PC-3 (cell line): ENCODE measurements around the gene SLC44A1. TPM values are rescaled to one million over a fixed set of nuclear protein-coding genes. Genes with fewer than 3 reads are reported as not detected.

ENCODE experiments used
- ATAC-seq: fragments of 200-7000 bp; cut with Tn5 transposase; 2 replicates; pipeline ENCODE4 v1.9.1; 2020; ENCODE audit warnings: mild to moderate bottlenecking, moderate library complexity
- BruUV-seq: library from RNA; stranded (reverse); fragments of 400-500 nt; replicated peaks from 2 replicates; lab custom pipeline; 2021; lab: Mats Ljungman, UMichigan
- CTCF ChIA-PET: fragments of 300-600 bp; sonication (Branson Sonifier 250); formaldehyde crosslinking; loops from one replicate; lab custom pipeline; 2022; ENCODE audit warnings: antibody characterized with exemption; lab: Charles Lee
- POLR2A ChIA-PET: fragments of 300-600 bp; sonication (Branson Sonifier 250); formaldehyde crosslinking; loops from one replicate; lab custom pipeline; 2022; ENCODE audit warnings: antibody characterized with exemption; ENCODE audit not compliant: unreplicated experiment; lab: Charles Lee
- DNase-seq: peaks from one replicate; pipeline ENCODE4 v3.0.0-alpha.2; 2015
- H2AFZ ChIP-seq: fragments of 300-600 bp; sonication (generic); 2 replicates; pipeline ENCODE4 v1.6.0; 2016; ENCODE audit warnings: antibody characterized with exemption, low read length
- H3F3A ChIP-seq: fragments of 300-600 bp; sonication (generic); one replicate; pipeline ENCODE4 v1.6.0; 2017; ENCODE audit warnings: antibody characterized with exemption, low read length, control low read depth, mild to moderate bottlenecking; ENCODE audit not compliant: unreplicated experiment
- H3K27ac ChIP-seq: fragments of 300-600 bp; sonication (generic); 2 replicates; pipeline ENCODE4 v1.5.1; 2016; ENCODE audit warnings: mild to moderate bottlenecking, low read length
- H3K27me3 ChIP-seq: fragments of 300-600 bp; sonication (generic); 2 replicates; pipeline ENCODE4 v1.6.1; 2016; ENCODE audit warnings: low read length, mixed read lengths
- H3K36me3 ChIP-seq: fragments of 300-600 bp; sonication (generic); 2 replicates; pipeline ENCODE4 v1.6.1; 2016; ENCODE audit warnings: low read depth, mixed run types, low read length, mixed read lengths
- H3K4me1 ChIP-seq: fragments of 300-600 bp; sonication (generic); 2 replicates; pipeline ENCODE4 v1.5.1; 2016; ENCODE audit warnings: low read length; ENCODE audit not compliant: insufficient read depth
- H3K4me2 ChIP-seq: fragments of 300-600 bp; sonication (generic); 2 replicates; pipeline ENCODE4 v1.6.0; 2016; ENCODE audit warnings: low read length
- H3K4me3 ChIP-seq: fragments of 300-600 bp; sonication (generic); 2 replicates; pipeline ENCODE4 v1.5.1; 2016; ENCODE audit warnings: mild to moderate bottlenecking, low read length, mixed read lengths
- H3K79me2 ChIP-seq: fragments of 300-600 bp; sonication (generic); 2 replicates; pipeline ENCODE4 v1.6.1; 2017; ENCODE audit warnings: low read length, mixed read lengths
- H3K9ac ChIP-seq: fragments of 300-600 bp; sonication (generic); 2 replicates; pipeline ENCODE4 v1.6.0; 2016; ENCODE audit warnings: mild to moderate bottlenecking, low read length
- H3K9me2 ChIP-seq: fragments of 300-600 bp; sonication (generic); replicated peaks from 2 replicates; pipeline ENCODE4 v1.6.1; 2016; ENCODE audit warnings: mixed run types, low read length, mixed read lengths
- H3K9me3 ChIP-seq: fragments of 300-600 bp; sonication (generic); 2 replicates; pipeline ENCODE4 v1.6.1; 2016; ENCODE audit warnings: low read length, mixed read lengths
- H4K20me1 ChIP-seq: fragments of 300-600 bp; sonication (generic); 2 replicates; pipeline ENCODE4 v1.6.1; 2016; ENCODE audit warnings: low read length, mixed read lengths
- EZH2 ChIP-seq: fragments of 300-600 bp; sonication (generic); IDR thresholded peaks from one replicate; pipeline ENCODE4 v1.6.1; 2017; ENCODE audit warnings: antibody characterized with exemption, mild to moderate bottlenecking, low read length; ENCODE audit not compliant: unreplicated experiment
- EZH2phosphoT487 ChIP-seq: fragments of 300-600 bp; sonication (generic); IDR thresholded peaks from 2 replicates; pipeline ENCODE4 v1.6.1; 2018; ENCODE audit warnings: mild to moderate bottlenecking, antibody characterized with exemption, low read length, borderline replicate concordance
- intact Hi-C: fragments of 100-400 bp; cut with micrococcal nuclease; formaldehyde crosslinking; loops from 2 replicates; pipeline ENCODE4 v1.9.0; 2023
- total RNA-seq: library from RNA; depleted of rRNA; stranded (reverse); fragments of >200 nt; gene quantifications from 2 replicates; pipeline ENCODE4 v1.2.3, GENCODE V29; 2014
- TF ChIP-seq, protein P1 (sequence below): fragments of 300-600 bp; sonication (generic); conservative IDR thresholded peaks from 2 replicates; pipeline ENCODE4 v1.5.1; 2017; ENCODE audit warnings: antibody characterized with exemption, low read depth, mild to moderate bottlenecking, low read length

Gene SLC44A1
- total RNA-seq, 1 experiment from 2014 or later: 16.1 TPM

DNA sequence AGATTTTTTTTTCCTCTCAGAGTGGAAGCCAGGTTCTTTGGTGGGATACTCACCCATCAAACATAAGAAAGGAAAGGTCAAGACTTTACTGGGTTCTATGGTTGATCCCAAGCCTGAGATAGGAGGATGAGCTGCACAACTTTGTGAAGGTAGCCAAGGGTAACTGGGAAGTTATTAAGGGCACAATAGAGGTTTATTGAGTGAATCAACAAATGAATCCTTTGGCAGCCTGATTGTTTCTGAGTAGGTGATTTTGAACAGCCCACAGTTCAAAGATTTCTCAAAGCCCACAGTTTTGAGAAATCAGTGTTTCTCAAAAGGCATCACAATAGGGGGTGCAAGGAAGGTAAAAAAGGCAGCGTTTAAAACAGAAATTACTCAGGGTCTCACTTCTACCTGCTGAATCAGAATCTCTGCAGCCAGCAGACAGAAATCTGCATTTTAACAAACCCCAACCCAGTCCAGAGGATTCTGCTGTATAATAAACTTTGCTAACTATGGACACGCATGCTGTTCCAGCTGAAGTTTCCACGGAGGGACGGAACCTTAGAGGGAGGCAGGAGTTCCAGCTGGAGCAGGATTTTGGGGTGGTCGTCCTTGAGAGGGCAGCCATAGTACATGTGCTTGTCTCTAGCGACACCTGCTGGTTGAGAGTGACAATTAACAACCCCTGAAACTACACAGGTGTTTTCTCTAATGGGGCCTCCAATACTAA lies 170.7 kb downstream of the SLC44A1 start:
- H3K9me3 ChIP-seq: no peaks in the 10 kb centered on the region
- H2AFZ ChIP-seq: peak overlapping the region; percentile 56; the same call in 1 of the 2 replicates
- no peaks in the 10 kb centered on the region for H4K20me1 ChIP-seq
- DNase-seq: peak; percentile 56
- H3K9me2 ChIP-seq: no peaks in the 10 kb centered on the region
- peak; percentile 78 for ATAC-seq
- no peak overlapping the region for H3K27ac ChIP-seq
- POLR2A ChIA-PET: no interaction called here
- no peak overlapping the region for H3K9ac ChIP-seq
- no peaks in the 10 kb centered on the region for H3K27me3 ChIP-seq
- TF ChIP-seq, protein P1, sequence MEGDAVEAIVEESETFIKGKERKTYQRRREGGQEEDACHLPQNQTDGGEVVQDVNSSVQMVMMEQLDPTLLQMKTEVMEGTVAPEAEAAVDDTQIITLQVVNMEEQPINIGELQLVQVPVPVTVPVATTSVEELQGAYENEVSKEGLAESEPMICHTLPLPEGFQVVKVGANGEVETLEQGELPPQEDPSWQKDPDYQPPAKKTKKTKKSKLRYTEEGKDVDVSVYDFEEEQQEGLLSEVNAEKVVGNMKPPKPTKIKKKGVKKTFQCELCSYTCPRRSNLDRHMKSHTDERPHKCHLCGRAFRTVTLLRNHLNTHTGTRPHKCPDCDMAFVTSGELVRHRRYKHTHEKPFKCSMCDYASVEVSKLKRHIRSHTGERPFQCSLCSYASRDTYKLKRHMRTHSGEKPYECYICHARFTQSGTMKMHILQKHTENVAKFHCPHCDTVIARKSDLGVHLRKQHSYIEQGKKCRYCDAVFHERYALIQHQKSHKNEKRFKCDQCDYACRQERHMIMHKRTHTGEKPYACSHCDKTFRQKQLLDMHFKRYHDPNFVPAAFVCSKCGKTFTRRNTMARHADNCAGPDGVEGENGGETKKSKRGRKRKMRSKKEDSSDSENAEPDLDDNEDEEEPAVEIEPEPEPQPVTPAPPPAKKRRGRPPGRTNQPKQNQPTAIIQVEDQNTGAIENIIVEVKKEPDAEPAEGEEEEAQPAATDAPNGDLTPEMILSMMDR: peak; percentile 94
- TF ChIP-seq EZH2phosphoT487: no peak
- intact Hi-C loops: loop anchor here (1.0 to 5.0 kb wide), 4 partner anchors 256 to 634 kb away; partner anchors contain the start of gene ABCA1
- H3K36me3 ChIP-seq: no peaks in the 10 kb centered on the region
- H3K4me3 ChIP-seq: no peak overlapping the region
- H3K4me2 ChIP-seq: peak overlapping the region; percentile 73
- no peaks in the 10 kb centered on the region for H3F3A ChIP-seq
- H3K79me2 ChIP-seq: no peaks in the 10 kb centered on the region
- no TSS peak for BruUV-seq
- CTCF ChIA-PET: no interaction called here
- H3K4me1 ChIP-seq: peaks cover 8% of the 10 kb centered on the region; the same call in 1 of the 2 replicates

DNA sequence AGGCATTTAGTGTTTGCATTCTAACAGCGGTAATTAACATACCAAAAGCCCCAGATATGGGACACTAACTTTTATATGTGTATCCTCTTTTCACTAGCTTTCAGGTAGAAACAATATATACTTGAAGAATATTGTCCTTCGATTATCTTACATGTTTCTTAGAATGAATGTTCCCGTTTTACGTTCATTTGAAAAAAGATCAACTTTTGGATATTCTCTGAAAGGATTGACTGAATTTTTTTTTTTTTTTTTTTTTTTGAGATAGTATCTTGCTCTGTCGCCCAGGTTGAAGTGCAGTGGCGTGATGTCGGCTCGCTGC lies 171.2 kb downstream of the SLC44A1 start:
- Histone ChIP-seq H3K79me2 (no peaks in the 10 kb centered on the region), H3K4me1 (peaks cover 8% of the 10 kb centered on the region; the same call in 1 of the 2 replicates), H2AFZ (no peak overlapping the region), H3K4me2 (no peak overlapping the region), H3K9me2 (no peaks in the 10 kb centered on the region), H3K27me3 (no peaks in the 10 kb centered on the region), H3K9me3 (no peaks in the 10 kb centered on the region), H3K9ac (no peak overlapping the region), H3K36me3 (no peaks in the 10 kb centered on the region), H3K27ac (no peak overlapping the region), H4K20me1 (no peaks in the 10 kb centered on the region), H3K4me3 (no peak overlapping the region), H3F3A (no peaks in the 10 kb centered on the region)
- POLR2A ChIA-PET: no interaction called here
- DNase-seq (no peak), ATAC-seq (no peak)
- intact Hi-C loops: loop anchor here (1.0 to 2.0 kb wide), 3 partner anchors 256 to 635 kb away; no protein-coding TSS in a partner anchor
- TF ChIP-seq, protein P1: no peak
- TF ChIP-seq EZH2: no peak
- no peak for TF ChIP-seq EZH2phosphoT487
- CTCF ChIA-PET: no interaction called here
- BruUV-seq: no TSS peak

DNA sequence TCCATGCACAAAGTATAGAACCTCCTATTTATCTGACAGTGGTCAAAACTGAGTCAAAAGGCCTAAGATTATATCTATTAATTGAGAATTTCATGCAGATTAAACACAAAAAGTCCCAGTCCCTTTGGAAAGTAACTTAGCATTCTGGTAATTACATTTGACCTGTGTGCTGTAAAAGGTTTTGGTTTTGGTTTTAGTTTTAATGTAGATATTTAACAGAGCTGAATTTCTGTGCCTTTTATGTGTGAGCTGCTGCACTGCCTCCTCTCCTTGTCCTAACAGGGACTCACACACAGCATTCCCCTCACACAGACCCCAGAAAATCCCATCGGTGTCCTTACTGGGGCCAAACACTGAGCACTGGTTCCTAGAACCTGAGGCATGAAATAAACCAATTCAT lies 172.4 kb downstream of the SLC44A1 start:
- H3K4me3 ChIP-seq: no peak overlapping the region
- H3K9me2 ChIP-seq: no peaks in the 10 kb centered on the region
- no peaks in the 10 kb centered on the region for H4K20me1 ChIP-seq
- ATAC-seq: no peak
- H2AFZ ChIP-seq: no peak overlapping the region
- H3K27ac ChIP-seq: no peak overlapping the region
- H3K9me3 ChIP-seq: no peaks in the 10 kb centered on the region
- H3K36me3 ChIP-seq: no peaks in the 10 kb centered on the region
- POLR2A ChIA-PET: no interaction called here
- DNase-seq: no peak
- H3K4me2 ChIP-seq: no peak overlapping the region
- CTCF ChIA-PET: no interaction called here
- H3K4me1 ChIP-seq: peaks cover 8% of the 10 kb centered on the region; the same call in 1 of the 2 replicates
- no peaks in the 10 kb centered on the region for H3F3A ChIP-seq
- H3K27me3 ChIP-seq: no peaks in the 10 kb centered on the region
- intact Hi-C loops: no loop called here
- H3K79me2 ChIP-seq: no peaks in the 10 kb centered on the region
- TF ChIP-seq, protein P1: no peak
- no peak for TF ChIP-seq EZH2
- BruUV-seq: no TSS peak
- no peak overlapping the region for H3K9ac ChIP-seq
